ENCODE data around the gene GLTP.

GRCh38 chr12:109880938-109881337, 597 bp upstream of the GLTP start:
- TF ChIP-seq MTF2 (CRISPR knock-in tag; IDR thresholded peaks at IDR 0.05; ENCODE audit: borderline replicate concordance), result no peak
- no peak for TF ChIP-seq MLX (CRISPR knock-in tag; IDR thresholded peaks at IDR 0.05)
- TF ChIP-seq PHF20 (CRISPR knock-in tag; IDR thresholded peaks at IDR 0.05), result no peak
- TF ChIP-seq KAT7 (CRISPR knock-in tag; IDR thresholded peaks at IDR 0.05; ENCODE audit: borderline replicate concordance), result no peak
- TF ChIP-seq MIXL1 (CRISPR knock-in tag; IDR thresholded peaks at IDR 0.05), result no peak
